Measurements from ENCODE around the gene HYAL2. TPM values are rescaled to one million over a fixed set of nuclear protein-coding genes. Genes with fewer than 3 reads are reported as not detected.

The HYAL2 gene
- polyA plus RNA-seq, 1 donor from 2014 or later: 116 TPM

DNA sequence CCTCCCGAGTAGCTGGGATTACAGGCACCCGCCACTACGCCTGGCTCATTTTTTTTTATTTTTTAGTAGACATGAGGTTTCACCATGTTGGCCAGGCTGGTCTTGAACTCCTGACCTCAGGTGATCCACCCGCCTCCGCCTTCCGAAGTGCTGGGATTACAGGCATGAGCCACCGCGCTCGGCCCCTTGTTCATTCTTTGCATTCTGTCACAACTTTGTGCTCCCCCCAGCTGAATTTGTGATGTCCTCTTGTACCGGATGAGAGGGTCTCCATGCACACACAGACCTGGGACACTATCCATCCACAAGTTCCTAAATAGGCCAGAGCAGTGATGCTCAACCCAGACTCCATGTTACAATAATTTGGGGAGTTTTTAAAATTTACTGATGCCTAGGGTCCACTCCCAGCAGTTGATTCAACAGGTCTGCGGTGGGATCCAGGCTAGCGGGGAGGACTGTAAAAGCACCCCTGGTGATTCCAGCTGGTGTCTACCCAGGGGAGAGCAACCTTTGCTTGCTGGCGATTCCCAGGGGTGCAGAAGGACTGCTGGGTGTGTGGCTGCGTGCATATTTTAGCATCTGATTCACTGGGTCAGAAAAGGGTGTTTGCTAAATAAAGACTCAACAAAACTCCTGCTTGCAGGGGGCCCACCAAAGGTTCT lies 17.1 kb upstream of the HYAL2 start:
- Histone ChIP-seq H3K79me2 (replicated peaks; ENCODE audit: insufficient read depth, low read length) (peaks cover 19% of the 10 kb centered on the region), H2AFZ (ENCODE audit: low read depth, low read length) (no peak overlapping the region), H3K9me3 (ENCODE audit: low read length) (no peaks in the 10 kb centered on the region), H3K4me3 (ENCODE audit: low read length) (no peak overlapping the region), H3F3A (ENCODE audit: insufficient read depth, low read length, poor library complexity, severe bottlenecking) (no peaks in the 10 kb centered on the region), H3K9ac (ENCODE audit: low read length) (no peak overlapping the region), H4K20me1 (ENCODE audit: insufficient read depth) (no peaks in the 10 kb centered on the region), H3K27me3 (ENCODE audit: insufficient read depth, low read depth, low read length) (peaks cover 33% of the 10 kb centered on the region), H3K4me2 (ENCODE audit: low read length) (no peak overlapping the region), H3K9me2 (ENCODE audit: insufficient read depth, low read length) (no peaks in the 10 kb centered on the region), H3K36me3 (ENCODE audit: insufficient read depth, low read length) (no peaks in the 10 kb centered on the region), H3K27ac (ENCODE audit: low read length) (no peak overlapping the region)
- TF ChIP-seq EZH2 (IDR thresholded peaks at IDR 0.05; ENCODE audit: borderline replicate concordance, insufficient read depth, low read length, poor library complexity, severe bottlenecking) (no peak), SMC3 (conservative IDR thresholded peaks at IDR 0.05; ENCODE audit: poor library complexity) (no peak), TAF1 (IDR thresholded peaks at IDR 0.05; ENCODE audit: low read depth) (no peak), EP300 (conservative IDR thresholded peaks at IDR 0.05; ENCODE audit: poor library complexity, severe bottlenecking) (no peak)
- TF ChIP-seq, protein P1, sequence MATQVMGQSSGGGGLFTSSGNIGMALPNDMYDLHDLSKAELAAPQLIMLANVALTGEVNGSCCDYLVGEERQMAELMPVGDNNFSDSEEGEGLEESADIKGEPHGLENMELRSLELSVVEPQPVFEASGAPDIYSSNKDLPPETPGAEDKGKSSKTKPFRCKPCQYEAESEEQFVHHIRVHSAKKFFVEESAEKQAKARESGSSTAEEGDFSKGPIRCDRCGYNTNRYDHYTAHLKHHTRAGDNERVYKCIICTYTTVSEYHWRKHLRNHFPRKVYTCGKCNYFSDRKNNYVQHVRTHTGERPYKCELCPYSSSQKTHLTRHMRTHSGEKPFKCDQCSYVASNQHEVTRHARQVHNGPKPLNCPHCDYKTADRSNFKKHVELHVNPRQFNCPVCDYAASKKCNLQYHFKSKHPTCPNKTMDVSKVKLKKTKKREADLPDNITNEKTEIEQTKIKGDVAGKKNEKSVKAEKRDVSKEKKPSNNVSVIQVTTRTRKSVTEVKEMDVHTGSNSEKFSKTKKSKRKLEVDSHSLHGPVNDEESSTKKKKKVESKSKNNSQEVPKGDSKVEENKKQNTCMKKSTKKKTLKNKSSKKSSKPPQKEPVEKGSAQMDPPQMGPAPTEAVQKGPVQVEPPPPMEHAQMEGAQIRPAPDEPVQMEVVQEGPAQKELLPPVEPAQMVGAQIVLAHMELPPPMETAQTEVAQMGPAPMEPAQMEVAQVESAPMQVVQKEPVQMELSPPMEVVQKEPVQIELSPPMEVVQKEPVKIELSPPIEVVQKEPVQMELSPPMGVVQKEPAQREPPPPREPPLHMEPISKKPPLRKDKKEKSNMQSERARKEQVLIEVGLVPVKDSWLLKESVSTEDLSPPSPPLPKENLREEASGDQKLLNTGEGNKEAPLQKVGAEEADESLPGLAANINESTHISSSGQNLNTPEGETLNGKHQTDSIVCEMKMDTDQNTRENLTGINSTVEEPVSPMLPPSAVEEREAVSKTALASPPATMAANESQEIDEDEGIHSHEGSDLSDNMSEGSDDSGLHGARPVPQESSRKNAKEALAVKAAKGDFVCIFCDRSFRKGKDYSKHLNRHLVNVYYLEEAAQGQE (IDR thresholded peaks at IDR 0.05; ENCODE audit: borderline replicate concordance): no peak

DNA sequence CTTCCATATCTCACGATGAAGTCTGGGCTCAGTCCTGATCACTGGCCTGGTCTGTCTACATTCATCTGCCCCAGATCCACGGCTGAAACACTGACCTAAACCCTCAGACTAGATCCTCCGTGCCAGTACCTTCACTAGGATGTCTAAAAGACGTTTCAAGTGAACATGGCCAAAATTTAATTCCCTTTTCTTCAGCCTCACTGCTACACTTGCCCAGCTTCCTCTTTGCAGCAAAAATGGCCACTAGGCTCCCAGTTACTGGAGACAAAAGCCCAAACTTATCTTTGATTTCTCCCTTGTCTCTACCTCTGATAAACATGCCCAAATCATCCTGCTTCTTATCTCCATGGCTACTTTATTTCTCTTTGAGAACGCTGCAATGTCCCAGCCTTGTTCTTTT lies 16.4 kb upstream of the HYAL2 start:
- H3K9me3 ChIP-seq (ENCODE audit: low read length): no peaks in the 10 kb centered on the region
- H3K27ac ChIP-seq (ENCODE audit: low read length): no peak overlapping the region
- H3K4me2 ChIP-seq (ENCODE audit: low read length): no peak overlapping the region
- H2AFZ ChIP-seq (ENCODE audit: low read depth, low read length): no peak overlapping the region
- TF ChIP-seq EP300 (conservative IDR thresholded peaks at IDR 0.05; ENCODE audit: poor library complexity, severe bottlenecking): no peak
- no peak for TF ChIP-seq MXI1 (conservative IDR thresholded peaks at IDR 0.05; ENCODE audit: poor library complexity, severe bottlenecking)
- TF ChIP-seq, protein P1 (IDR thresholded peaks at IDR 0.05; ENCODE audit: borderline replicate concordance): no peak
- no peak for TF ChIP-seq SMC3 (conservative IDR thresholded peaks at IDR 0.05; ENCODE audit: poor library complexity)
- no peak for TF ChIP-seq TAF1 (IDR thresholded peaks at IDR 0.05; ENCODE audit: low read depth)
- TF ChIP-seq POLR2AphosphoS5 (IDR thresholded peaks at IDR 0.05): no peak
- no peak for TF ChIP-seq RAD21 (conservative IDR thresholded peaks at IDR 0.05)
- no peak for TF ChIP-seq EZH2 (IDR thresholded peaks at IDR 0.05; ENCODE audit: borderline replicate concordance, insufficient read depth, low read length, poor library complexity, severe bottlenecking)
- TF ChIP-seq, protein P2, sequence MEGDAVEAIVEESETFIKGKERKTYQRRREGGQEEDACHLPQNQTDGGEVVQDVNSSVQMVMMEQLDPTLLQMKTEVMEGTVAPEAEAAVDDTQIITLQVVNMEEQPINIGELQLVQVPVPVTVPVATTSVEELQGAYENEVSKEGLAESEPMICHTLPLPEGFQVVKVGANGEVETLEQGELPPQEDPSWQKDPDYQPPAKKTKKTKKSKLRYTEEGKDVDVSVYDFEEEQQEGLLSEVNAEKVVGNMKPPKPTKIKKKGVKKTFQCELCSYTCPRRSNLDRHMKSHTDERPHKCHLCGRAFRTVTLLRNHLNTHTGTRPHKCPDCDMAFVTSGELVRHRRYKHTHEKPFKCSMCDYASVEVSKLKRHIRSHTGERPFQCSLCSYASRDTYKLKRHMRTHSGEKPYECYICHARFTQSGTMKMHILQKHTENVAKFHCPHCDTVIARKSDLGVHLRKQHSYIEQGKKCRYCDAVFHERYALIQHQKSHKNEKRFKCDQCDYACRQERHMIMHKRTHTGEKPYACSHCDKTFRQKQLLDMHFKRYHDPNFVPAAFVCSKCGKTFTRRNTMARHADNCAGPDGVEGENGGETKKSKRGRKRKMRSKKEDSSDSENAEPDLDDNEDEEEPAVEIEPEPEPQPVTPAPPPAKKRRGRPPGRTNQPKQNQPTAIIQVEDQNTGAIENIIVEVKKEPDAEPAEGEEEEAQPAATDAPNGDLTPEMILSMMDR (IDR thresholded peaks at IDR 0.05; ENCODE audit: poor library complexity, severe bottlenecking): no peak
- peaks cover 32% of the 10 kb centered on the region for H3K27me3 ChIP-seq (ENCODE audit: insufficient read depth, low read depth, low read length)
- H3K36me3 ChIP-seq (ENCODE audit: insufficient read depth, low read length): no peaks in the 10 kb centered on the region
- H3K4me3 ChIP-seq (ENCODE audit: low read length): no peak overlapping the region
- H4K20me1 ChIP-seq (ENCODE audit: insufficient read depth): no peaks in the 10 kb centered on the region
- H3K79me2 ChIP-seq (replicated peaks; ENCODE audit: insufficient read depth, low read length): peaks cover 24% of the 10 kb centered on the region
- no peak overlapping the region for H3K9ac ChIP-seq (ENCODE audit: low read length)
- no peaks in the 10 kb centered on the region for H3F3A ChIP-seq (ENCODE audit: insufficient read depth, low read length, poor library complexity, severe bottlenecking)
- H3K9me2 ChIP-seq (ENCODE audit: insufficient read depth, low read length): no peaks in the 10 kb centered on the region

Data from neural cell (in vitro differentiated cells).